ENCODE results near the gene ADAMTS9. TPM values are rescaled to one million over a fixed set of nuclear protein-coding genes. Genes with fewer than 3 reads are reported as not detected.

Gene ADAMTS9
- total and polyA plus RNA-seq, 8 donors, result 36.3 to 78.0 (median 56.7) TPM

GRCh38 chr3:64621726-64622395 lies 65.9 kb downstream of the ADAMTS9 start:
- Histone ChIP-seq H3K4me3 (no peak overlapping the region), H3K9me3 (peaks cover 0 to 3% of the 10 kb centered on the region in 2 donors), H3K27me3 (no peaks in the 10 kb centered on the region), H3K36me3 (peaks cover 0 to 74% of the 10 kb centered on the region in 2 donors), H3K4me1 (no peaks in the 10 kb centered on the region), H3K27ac (no peak overlapping the region)
- DNase-seq (no peak), ATAC-seq (no peak)
- intact Hi-C loops (cut with DNase I), result no loop called here
- no peak for TF ChIP-seq CTCF (IDR thresholded peaks at IDR 0.05)

- ATAC-seq, result no peak
- DNase-seq, result no peak
- intact Hi-C loops (cut with DNase I), result no loop called here
- H3K36me3 ChIP-seq, result peaks cover 0 to 68% of the 10 kb centered on the region in 2 donors
- H3K9me3 ChIP-seq, result peaks cover 0 to 3% of the 10 kb centered on the region in 2 donors
- TF ChIP-seq CTCF (IDR thresholded peaks at IDR 0.05), result no peak
- no peak overlapping the region for H3K27ac ChIP-seq
- no peaks in the 10 kb centered on the region for H3K27me3 ChIP-seq
- no peaks in the 10 kb centered on the region for H3K4me1 ChIP-seq
- no peak overlapping the region for H3K4me3 ChIP-seq
Measured at GRCh38 chr3:64621275-64621674, 66.5 kb downstream of the ADAMTS9 start.

- Histone ChIP-seq H3K27ac (no peak overlapping the region), H3K36me3 (peaks cover 0 to 65% of the 10 kb centered on the region in 2 donors), H3K9me3 (peaks cover 0 to 3% of the 10 kb centered on the region in 2 donors), H3K27me3 (no peaks in the 10 kb centered on the region), H3K4me3 (no peak overlapping the region), H3K4me1 (no peaks in the 10 kb centered on the region)
- intact Hi-C loops (cut with DNase I), result no loop called here
- TF ChIP-seq CTCF (IDR thresholded peaks at IDR 0.05), result no peak
- ATAC-seq, result no peak
- no peak for DNase-seq
Measured at GRCh38 chr3:64620020-64620419, 67.8 kb downstream of the ADAMTS9 start.

- TF ChIP-seq CTCF (IDR thresholded peaks at IDR 0.05), result no peak
- Histone ChIP-seq H3K27ac (no peak overlapping the region), H3K36me3 (peaks cover 0 to 65% of the 10 kb centered on the region in 2 donors), H3K4me1 (no peaks in the 10 kb centered on the region), H3K9me3 (peaks cover 0 to 3% of the 10 kb centered on the region in 2 donors), H3K27me3 (no peaks in the 10 kb centered on the region), H3K4me3 (no peak overlapping the region)
- DNase-seq (no peak), ATAC-seq (no peak)
- intact Hi-C loops (cut with DNase I), result no loop called here
Measured at GRCh38 chr3:64619216-64619615, 68.6 kb downstream of the ADAMTS9 start.

GRCh38 chr3:64617610-64618009 lies 70.2 kb downstream of the ADAMTS9 start:
- TF ChIP-seq CTCF (IDR thresholded peaks at IDR 0.05), result no peak
- Histone ChIP-seq H3K27me3 (no peaks in the 10 kb centered on the region), H3K27ac (no peak overlapping the region), H3K36me3 (peaks cover 0 to 60% of the 10 kb centered on the region in 2 donors), H3K9me3 (peaks cover 0 to 3% of the 10 kb centered on the region in 2 donors), H3K4me1 (no peaks in the 10 kb centered on the region), H3K4me3 (no peak overlapping the region)
- DNase-seq (no peak), ATAC-seq (no peak)
- intact Hi-C loops (cut with DNase I), result no loop called here

Data from left lung (tissue), 10 donors.